ENCODE data around the gene EIF2D.

Gene EIF2D

DNA sequence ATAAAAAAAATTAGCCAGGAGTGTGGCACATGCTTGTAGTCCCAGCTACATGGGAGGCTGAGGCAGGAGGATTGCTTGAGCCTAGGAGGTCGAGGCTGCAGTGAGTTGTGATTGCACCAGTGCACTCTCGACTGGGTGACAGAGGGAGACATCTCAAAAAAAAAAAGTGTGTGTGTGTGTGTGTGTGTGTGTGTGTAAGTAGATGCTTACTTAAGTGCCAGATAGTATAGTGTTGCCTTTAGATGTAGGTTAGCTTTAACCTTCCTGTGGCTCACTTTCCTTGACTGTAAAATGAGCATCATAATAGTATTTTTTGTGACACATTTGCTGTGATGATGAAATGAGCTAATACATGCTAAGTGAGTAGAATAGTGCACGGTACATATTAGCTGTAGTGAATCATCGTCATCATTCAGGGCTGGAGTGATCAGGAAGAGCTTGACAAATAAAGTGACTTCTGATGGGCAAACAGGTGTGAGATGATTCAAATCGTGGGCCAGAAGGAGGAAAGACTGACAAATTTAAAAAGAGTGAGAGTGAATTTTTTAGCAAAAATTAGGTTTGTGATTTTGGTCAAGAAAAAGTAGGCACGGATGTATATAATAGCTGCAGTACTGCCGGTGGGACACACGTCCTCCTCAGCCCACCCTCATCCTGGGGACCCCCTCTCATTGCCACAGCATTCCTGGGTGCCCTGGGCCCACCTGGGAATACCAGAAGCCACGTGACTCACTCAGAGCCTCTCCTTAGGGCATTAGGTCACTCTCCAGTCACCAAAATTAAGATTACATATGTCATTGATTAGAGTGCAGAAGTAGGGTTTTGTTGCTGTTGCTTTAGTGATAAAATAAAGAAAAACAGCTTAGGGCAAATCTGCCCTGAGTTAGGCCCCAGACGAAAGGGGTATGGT, 33.9 kb downstream of the EIF2D start:
- H3K4me1 ChIP-seq (ENCODE audit: control insufficient read depth, insufficient read depth, low read length), result no peaks in the 10 kb centered on the region
- no peak overlapping the region for H3K9ac ChIP-seq (ENCODE audit: low read length)
- H3K27me3 ChIP-seq (ENCODE audit: control insufficient read depth, insufficient read depth, low read length), result no peaks in the 10 kb centered on the region
- no peaks in the 10 kb centered on the region for H3K36me3 ChIP-seq (ENCODE audit: control insufficient read depth, insufficient read depth, low read length)
- no peak overlapping the region for H3K4me3 ChIP-seq (ENCODE audit: low read depth, low read length)
- no peaks in the 10 kb centered on the region for H3K9me3 ChIP-seq (ENCODE audit: control insufficient read depth, insufficient read depth, low read depth, low read length)
- no peak overlapping the region for H3K27ac ChIP-seq (ENCODE audit: low read depth, low read length)

DNA sequence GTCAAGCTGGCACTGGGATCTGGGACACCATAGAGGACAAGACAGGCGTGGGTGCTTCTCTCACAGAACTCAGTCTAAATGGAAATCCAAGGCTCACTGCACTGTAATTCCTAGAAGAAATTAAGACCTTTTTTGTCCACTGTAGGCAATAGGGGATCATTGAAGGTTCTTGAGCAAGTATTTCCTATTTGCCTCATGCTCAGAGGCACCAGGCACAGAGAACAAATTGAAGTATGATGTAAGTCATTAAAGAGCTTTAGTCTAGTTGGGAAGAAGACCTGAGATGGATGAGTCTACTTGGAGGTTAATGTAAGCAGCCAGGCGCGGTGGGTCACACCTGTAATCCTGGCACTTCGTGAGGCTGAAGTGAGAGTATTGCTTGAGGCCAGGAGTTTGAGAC, 34.6 kb downstream of the EIF2D start:
- H3K4me3 ChIP-seq (ENCODE audit: low read depth, low read length), result no peak overlapping the region
- H3K27ac ChIP-seq (ENCODE audit: low read depth, low read length), result no peak overlapping the region
- no peaks in the 10 kb centered on the region for H3K27me3 ChIP-seq (ENCODE audit: control insufficient read depth, insufficient read depth, low read length)
- no peaks in the 10 kb centered on the region for H3K9me3 ChIP-seq (ENCODE audit: control insufficient read depth, insufficient read depth, low read depth, low read length)
- H3K36me3 ChIP-seq (ENCODE audit: control insufficient read depth, insufficient read depth, low read length), result no peaks in the 10 kb centered on the region
- H3K9ac ChIP-seq (ENCODE audit: low read length), result no peak overlapping the region
- H3K4me1 ChIP-seq (ENCODE audit: control insufficient read depth, insufficient read depth, low read length), result no peaks in the 10 kb centered on the region

DNA sequence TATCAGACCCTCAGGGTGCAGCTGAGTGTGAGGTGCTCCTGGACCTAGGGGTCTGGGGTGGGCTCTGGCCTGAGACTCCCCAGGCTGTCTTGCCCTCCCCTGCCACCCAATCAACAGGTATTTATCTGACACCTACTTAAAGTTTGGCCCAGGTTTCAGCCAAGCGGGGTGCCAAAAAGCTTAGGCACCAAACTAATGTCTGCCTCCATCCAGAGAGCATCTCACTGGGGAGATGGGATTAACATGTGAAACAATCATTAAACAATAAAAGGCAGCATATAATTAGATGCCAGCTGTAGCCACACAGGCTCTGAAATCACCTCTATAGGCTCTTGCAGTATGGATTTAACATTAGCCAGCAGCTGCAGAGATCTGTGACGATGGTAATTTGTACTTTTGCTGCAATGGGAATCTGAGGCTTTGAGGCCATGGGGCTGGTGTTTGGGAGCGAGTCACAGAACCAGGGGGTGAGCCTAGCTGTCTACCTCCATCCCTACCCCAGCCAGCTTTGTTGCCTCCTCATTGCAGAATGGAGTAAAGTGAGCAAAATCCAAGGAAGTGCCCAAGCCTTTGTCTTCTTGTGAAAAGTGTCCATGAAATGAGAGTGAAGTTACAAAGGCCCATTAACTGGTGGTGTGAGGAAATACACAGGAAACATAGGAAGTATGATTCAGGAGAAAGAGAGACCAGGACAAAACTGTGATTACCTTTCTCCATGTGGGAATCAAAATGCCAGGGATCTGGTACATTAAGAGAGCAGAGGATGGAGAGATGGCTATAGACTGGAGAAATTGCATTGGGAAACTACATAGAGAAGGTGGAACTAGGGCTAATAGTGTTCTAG, 36.1 kb downstream of the EIF2D start:
- H3K36me3 ChIP-seq (ENCODE audit: control insufficient read depth, insufficient read depth, low read length), result no peaks in the 10 kb centered on the region
- H3K9ac ChIP-seq (ENCODE audit: low read length), result no peak overlapping the region
- H3K27ac ChIP-seq (ENCODE audit: low read depth, low read length), result no peak overlapping the region
- no peak overlapping the region for H3K4me3 ChIP-seq (ENCODE audit: low read depth, low read length)
- H3K4me1 ChIP-seq (ENCODE audit: control insufficient read depth, insufficient read depth, low read length), result no peaks in the 10 kb centered on the region
- no peaks in the 10 kb centered on the region for H3K27me3 ChIP-seq (ENCODE audit: control insufficient read depth, insufficient read depth, low read length)
- H3K9me3 ChIP-seq (ENCODE audit: control insufficient read depth, insufficient read depth, low read depth, low read length), result no peaks in the 10 kb centered on the region

DNA sequence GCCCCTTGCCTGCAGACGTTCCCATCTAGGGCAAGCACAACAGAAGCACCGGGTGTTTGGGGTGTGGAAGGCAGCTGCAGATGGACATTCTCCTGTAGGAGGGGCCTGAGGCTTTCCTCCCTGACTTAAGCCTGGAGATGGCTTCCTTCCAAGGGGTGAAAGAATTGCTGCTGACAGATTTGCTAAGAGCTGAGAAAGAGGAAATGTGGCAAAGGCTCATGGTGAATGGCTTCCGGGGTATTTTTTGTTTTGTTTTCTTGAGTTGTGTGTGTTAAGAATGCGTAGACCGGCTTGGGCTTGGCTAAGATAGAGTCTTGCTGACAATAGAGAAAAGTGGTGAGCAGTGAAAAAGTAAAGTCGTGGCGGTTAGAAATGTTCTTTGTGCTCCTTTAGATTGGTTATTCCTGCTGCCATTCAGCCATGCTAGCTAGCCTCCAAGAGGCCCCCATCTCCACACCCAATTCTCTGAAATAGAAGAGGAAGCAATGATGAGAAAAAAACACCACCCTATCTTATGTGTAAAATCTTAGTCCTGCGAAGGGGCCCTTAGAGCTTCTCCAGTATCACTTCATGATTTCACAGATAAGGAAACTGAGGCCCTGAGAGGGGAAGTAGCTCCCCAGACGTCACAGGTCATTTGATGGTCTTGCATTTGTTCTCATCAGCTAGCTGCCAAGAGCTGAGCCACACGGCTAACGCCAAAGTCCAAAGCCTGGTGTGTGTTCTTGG, 36.9 kb downstream of the EIF2D start:
- Histone ChIP-seq H3K27ac (ENCODE audit: low read depth, low read length) (no peak overlapping the region), H3K9ac (ENCODE audit: low read length) (no peak overlapping the region)

DNA sequence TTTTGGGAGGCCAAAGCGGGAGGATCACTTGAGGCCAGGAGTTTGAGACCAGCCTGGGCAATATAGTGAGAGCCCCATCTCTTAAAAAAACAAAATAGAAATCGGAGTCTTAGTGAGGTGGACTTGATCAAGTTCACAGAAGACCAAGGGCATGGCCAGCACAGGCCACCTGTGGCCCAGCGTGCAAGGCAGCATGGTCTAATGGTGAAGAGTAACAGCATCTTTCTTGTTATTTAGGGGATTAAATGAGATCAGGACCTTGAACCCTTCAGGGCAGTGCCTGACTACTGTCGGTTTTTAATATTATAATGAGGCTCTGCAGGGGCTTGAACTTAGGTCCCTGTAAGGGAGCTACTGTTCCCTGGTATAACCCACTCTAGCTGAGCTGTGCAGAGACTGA, 38.5 kb downstream of the EIF2D start:
- no peaks in the 10 kb centered on the region for H3K9me3 ChIP-seq (ENCODE audit: control insufficient read depth, insufficient read depth, low read depth, low read length)
- no peak overlapping the region for H3K4me3 ChIP-seq (ENCODE audit: low read depth, low read length)
- no peaks in the 10 kb centered on the region for H3K27me3 ChIP-seq (ENCODE audit: control insufficient read depth, insufficient read depth, low read length)
- H3K4me1 ChIP-seq (ENCODE audit: control insufficient read depth, insufficient read depth, low read length), result peaks cover 5% of the 10 kb centered on the region
- no peaks in the 10 kb centered on the region for H3K36me3 ChIP-seq (ENCODE audit: control insufficient read depth, insufficient read depth, low read length)
- H3K27ac ChIP-seq (ENCODE audit: low read depth, low read length), result no peak overlapping the region
- H3K9ac ChIP-seq (ENCODE audit: low read length), result no peak overlapping the region

More for the DNA sequence above, 36.9 kb downstream of the EIF2D start:
- Histone ChIP-seq H3K4me1 (ENCODE audit: control insufficient read depth, insufficient read depth, low read length) (no peaks in the 10 kb centered on the region), H3K4me3 (ENCODE audit: low read depth, low read length) (no peak overlapping the region), H3K9me3 (ENCODE audit: control insufficient read depth, insufficient read depth, low read depth, low read length) (no peaks in the 10 kb centered on the region), H3K36me3 (ENCODE audit: control insufficient read depth, insufficient read depth, low read length) (no peaks in the 10 kb centered on the region), H3K27me3 (ENCODE audit: control insufficient read depth, insufficient read depth, low read length) (no peaks in the 10 kb centered on the region)

DNA sequence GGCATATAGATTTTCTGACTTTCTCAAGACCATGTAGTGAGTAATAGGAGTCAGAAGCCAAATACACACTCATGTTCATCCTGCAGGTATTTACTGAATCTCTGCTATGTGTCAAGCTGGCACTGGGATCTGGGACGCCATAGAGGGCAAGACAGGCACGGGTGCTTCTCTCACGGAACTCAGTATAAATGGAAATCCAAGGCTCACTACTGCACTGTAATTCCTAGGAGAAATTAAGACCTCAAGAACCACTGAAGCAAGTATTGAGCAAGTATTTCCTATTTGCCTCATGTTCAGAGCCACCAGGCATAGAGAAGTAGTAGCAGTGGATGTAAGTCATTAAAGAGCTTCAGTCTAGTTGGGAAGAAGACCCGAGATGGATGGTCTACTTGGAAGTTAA, 38.9 kb downstream of the EIF2D start:
- Histone ChIP-seq H3K27ac (ENCODE audit: low read depth, low read length) (no peak overlapping the region), H3K27me3 (ENCODE audit: control insufficient read depth, insufficient read depth, low read length) (no peaks in the 10 kb centered on the region), H3K9me3 (ENCODE audit: control insufficient read depth, insufficient read depth, low read depth, low read length) (no peaks in the 10 kb centered on the region), H3K4me3 (ENCODE audit: low read depth, low read length) (no peak overlapping the region), H3K36me3 (ENCODE audit: control insufficient read depth, insufficient read depth, low read length) (no peaks in the 10 kb centered on the region), H3K9ac (ENCODE audit: low read length) (no peak overlapping the region), H3K4me1 (ENCODE audit: control insufficient read depth, insufficient read depth, low read length) (peaks cover 7% of the 10 kb centered on the region)

DNA sequence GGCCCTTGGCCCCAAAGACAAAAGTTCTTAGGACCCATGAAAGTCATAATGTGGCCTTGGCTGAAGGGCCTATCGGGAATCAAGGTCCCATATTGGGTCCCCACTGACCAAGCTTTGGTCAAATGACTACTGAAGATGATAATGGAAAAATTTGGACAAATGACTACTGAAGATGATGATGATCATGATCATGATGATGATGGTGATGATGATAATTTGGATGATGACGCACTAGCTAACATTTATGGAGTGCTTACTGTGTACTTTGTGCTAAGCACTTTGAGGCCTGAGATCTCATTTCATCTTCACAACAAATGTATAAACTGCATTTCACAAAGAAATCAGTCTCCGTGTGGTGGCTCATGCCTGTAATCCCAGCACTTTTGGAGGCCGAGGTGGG, 39.4 kb downstream of the EIF2D start:
- no peak overlapping the region for H3K27ac ChIP-seq (ENCODE audit: low read depth, low read length)
- peaks cover 7% of the 10 kb centered on the region for H3K4me1 ChIP-seq (ENCODE audit: control insufficient read depth, insufficient read depth, low read length)
- no peak overlapping the region for H3K4me3 ChIP-seq (ENCODE audit: low read depth, low read length)
- H3K9me3 ChIP-seq (ENCODE audit: control insufficient read depth, insufficient read depth, low read depth, low read length), result no peaks in the 10 kb centered on the region
- H3K9ac ChIP-seq (ENCODE audit: low read length), result no peak overlapping the region
- no peaks in the 10 kb centered on the region for H3K36me3 ChIP-seq (ENCODE audit: control insufficient read depth, insufficient read depth, low read length)
- H3K27me3 ChIP-seq (ENCODE audit: control insufficient read depth, insufficient read depth, low read length), result no peaks in the 10 kb centered on the region

DNA sequence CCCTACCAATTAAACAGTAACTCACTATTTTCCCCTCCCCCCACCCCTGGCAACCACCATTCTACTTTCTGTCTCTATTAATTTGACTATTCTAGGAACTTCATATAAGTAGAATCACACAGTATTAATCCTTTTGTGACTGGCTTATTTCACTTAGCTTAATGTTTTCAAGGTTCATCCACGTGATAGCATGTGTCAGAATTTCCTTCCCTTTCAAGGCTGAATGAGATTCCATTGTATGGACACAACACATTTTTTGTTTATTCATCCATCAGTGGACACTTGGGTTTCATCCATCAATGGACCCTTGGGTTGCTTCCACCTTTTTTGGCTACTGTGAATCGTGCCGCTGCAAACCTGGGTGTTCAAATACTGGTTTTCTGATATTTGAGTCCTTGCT, 41.7 kb downstream of the EIF2D start:
- Histone ChIP-seq H3K9me3 (ENCODE audit: control insufficient read depth, insufficient read depth, low read depth, low read length) (no peaks in the 10 kb centered on the region), H3K27ac (ENCODE audit: low read depth, low read length) (no peak overlapping the region), H3K4me1 (ENCODE audit: control insufficient read depth, insufficient read depth, low read length) (peaks cover 7% of the 10 kb centered on the region), H3K27me3 (ENCODE audit: control insufficient read depth, insufficient read depth, low read length) (peaks cover 5% of the 10 kb centered on the region; the same call in 1 of the 2 replicates), H3K36me3 (ENCODE audit: control insufficient read depth, insufficient read depth, low read length) (no peaks in the 10 kb centered on the region), H3K9ac (ENCODE audit: low read length) (no peak overlapping the region), H3K4me3 (ENCODE audit: low read depth, low read length) (no peak overlapping the region)

DNA sequence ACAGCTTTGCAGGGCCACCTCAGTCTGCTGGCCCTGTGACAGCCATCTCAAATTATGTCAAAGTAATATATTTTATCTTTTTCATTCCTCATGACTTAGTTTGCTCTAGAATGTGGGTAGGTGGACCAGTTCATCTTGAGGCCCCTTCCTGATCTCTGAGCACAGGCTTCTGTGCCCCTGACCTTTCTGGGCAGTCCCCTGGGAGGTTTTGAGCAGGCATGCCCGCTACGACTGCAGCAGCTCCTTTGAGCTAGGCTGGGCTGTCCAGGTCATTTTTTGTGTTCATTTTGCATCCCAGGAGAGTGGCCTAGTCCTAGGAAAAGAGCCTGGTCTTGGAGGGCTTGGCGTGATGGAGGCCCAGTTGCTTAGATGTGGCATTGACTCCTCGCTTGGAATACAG, 42.7 kb downstream of the EIF2D start:
- Histone ChIP-seq H3K36me3 (ENCODE audit: control insufficient read depth, insufficient read depth, low read length) (no peaks in the 10 kb centered on the region), H3K4me3 (ENCODE audit: low read depth, low read length) (no peak overlapping the region), H3K27me3 (ENCODE audit: control insufficient read depth, insufficient read depth, low read length) (peaks cover 15% of the 10 kb centered on the region; the same call in 1 of the 2 replicates), H3K9me3 (ENCODE audit: control insufficient read depth, insufficient read depth, low read depth, low read length) (no peaks in the 10 kb centered on the region), H3K9ac (ENCODE audit: low read length) (no peak overlapping the region), H3K4me1 (ENCODE audit: control insufficient read depth, insufficient read depth, low read length) (peaks cover 7% of the 10 kb centered on the region), H3K27ac (ENCODE audit: low read depth, low read length) (no peak overlapping the region)

DNA sequence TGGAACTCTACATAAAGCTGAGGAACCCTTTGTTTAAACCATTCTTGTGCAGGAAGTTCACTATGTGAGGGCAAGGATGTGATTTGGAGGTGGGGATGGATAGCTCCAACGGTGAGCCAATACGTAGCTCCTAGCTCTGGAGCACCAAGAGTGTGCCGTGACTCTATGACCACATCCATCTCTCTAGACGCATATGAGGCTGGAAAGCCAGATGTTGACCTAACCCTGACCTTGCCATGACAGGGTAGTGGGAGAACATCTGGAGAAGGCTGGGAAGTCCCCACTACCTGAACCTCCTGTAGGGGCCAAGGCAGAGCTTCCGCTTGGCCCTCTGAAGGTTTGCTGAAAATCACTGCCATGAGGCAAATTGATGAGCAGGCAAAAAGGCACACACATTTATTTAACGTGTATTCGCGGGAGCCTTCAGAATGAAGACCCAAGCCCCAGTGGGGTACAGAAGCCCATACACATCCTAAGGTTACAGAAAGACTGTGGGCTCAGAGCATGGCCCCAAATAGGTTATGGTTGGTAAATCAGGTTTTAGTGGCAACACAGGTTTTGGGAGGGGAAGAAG, 43.4 kb downstream of the EIF2D start:
- no peak overlapping the region for H3K27ac ChIP-seq (ENCODE audit: low read depth, low read length)
- no peaks in the 10 kb centered on the region for H3K9me3 ChIP-seq (ENCODE audit: control insufficient read depth, insufficient read depth, low read depth, low read length)
- H3K36me3 ChIP-seq (ENCODE audit: control insufficient read depth, insufficient read depth, low read length), result no peaks in the 10 kb centered on the region
- peaks cover 16% of the 10 kb centered on the region; the same call in 1 of the 2 replicates for H3K27me3 ChIP-seq (ENCODE audit: control insufficient read depth, insufficient read depth, low read length)
- peaks cover 7% of the 10 kb centered on the region for H3K4me1 ChIP-seq (ENCODE audit: control insufficient read depth, insufficient read depth, low read length)
- no peak overlapping the region for H3K9ac ChIP-seq (ENCODE audit: low read length)
- no peak overlapping the region for H3K4me3 ChIP-seq (ENCODE audit: low read depth, low read length)
